PC-3 (cell line): ENCODE results near the gene IFITM10. TPM values are rescaled to one million over a fixed set of nuclear protein-coding genes. Genes with fewer than 3 reads are reported as not detected.

ENCODE experiments used
- ATAC-seq: fragments of 200-7000 bp; cut with Tn5 transposase; 2 replicates; pipeline ENCODE4 v1.9.1; 2020; ENCODE audit warnings: mild to moderate bottlenecking, moderate library complexity
- BruUV-seq: library from RNA; stranded (reverse); fragments of 400-500 nt; replicated peaks from 2 replicates; lab custom pipeline; 2021; lab: Mats Ljungman, UMichigan
- CTCF ChIA-PET: fragments of 300-600 bp; sonication (Branson Sonifier 250); formaldehyde crosslinking; loops from one replicate; lab custom pipeline; 2022; ENCODE audit warnings: antibody characterized with exemption; lab: Charles Lee
- POLR2A ChIA-PET: fragments of 300-600 bp; sonication (Branson Sonifier 250); formaldehyde crosslinking; loops from one replicate; lab custom pipeline; 2022; ENCODE audit warnings: antibody characterized with exemption; ENCODE audit not compliant: unreplicated experiment; lab: Charles Lee
- DNase-seq: peaks from one replicate; pipeline ENCODE4 v3.0.0-alpha.2; 2015
- H2AFZ ChIP-seq: fragments of 300-600 bp; sonication (generic); 2 replicates; pipeline ENCODE4 v1.6.0; 2016; ENCODE audit warnings: antibody characterized with exemption, low read length
- H3F3A ChIP-seq: fragments of 300-600 bp; sonication (generic); one replicate; pipeline ENCODE4 v1.6.0; 2017; ENCODE audit warnings: antibody characterized with exemption, low read length, control low read depth, mild to moderate bottlenecking; ENCODE audit not compliant: unreplicated experiment
- H3K27ac ChIP-seq: fragments of 300-600 bp; sonication (generic); 2 replicates; pipeline ENCODE4 v1.5.1; 2016; ENCODE audit warnings: mild to moderate bottlenecking, low read length
- H3K27me3 ChIP-seq: fragments of 300-600 bp; sonication (generic); 2 replicates; pipeline ENCODE4 v1.6.1; 2016; ENCODE audit warnings: low read length, mixed read lengths
- H3K36me3 ChIP-seq: fragments of 300-600 bp; sonication (generic); 2 replicates; pipeline ENCODE4 v1.6.1; 2016; ENCODE audit warnings: low read depth, mixed run types, low read length, mixed read lengths
- H3K4me1 ChIP-seq: fragments of 300-600 bp; sonication (generic); 2 replicates; pipeline ENCODE4 v1.5.1; 2016; ENCODE audit warnings: low read length; ENCODE audit not compliant: insufficient read depth
- H3K4me2 ChIP-seq: fragments of 300-600 bp; sonication (generic); 2 replicates; pipeline ENCODE4 v1.6.0; 2016; ENCODE audit warnings: low read length
- H3K4me3 ChIP-seq: fragments of 300-600 bp; sonication (generic); 2 replicates; pipeline ENCODE4 v1.5.1; 2016; ENCODE audit warnings: mild to moderate bottlenecking, low read length, mixed read lengths
- H3K79me2 ChIP-seq: fragments of 300-600 bp; sonication (generic); 2 replicates; pipeline ENCODE4 v1.6.1; 2017; ENCODE audit warnings: low read length, mixed read lengths
- H3K9ac ChIP-seq: fragments of 300-600 bp; sonication (generic); 2 replicates; pipeline ENCODE4 v1.6.0; 2016; ENCODE audit warnings: mild to moderate bottlenecking, low read length
- H3K9me2 ChIP-seq: fragments of 300-600 bp; sonication (generic); replicated peaks from 2 replicates; pipeline ENCODE4 v1.6.1; 2016; ENCODE audit warnings: mixed run types, low read length, mixed read lengths
- H3K9me3 ChIP-seq: fragments of 300-600 bp; sonication (generic); 2 replicates; pipeline ENCODE4 v1.6.1; 2016; ENCODE audit warnings: low read length, mixed read lengths
- H4K20me1 ChIP-seq: fragments of 300-600 bp; sonication (generic); 2 replicates; pipeline ENCODE4 v1.6.1; 2016; ENCODE audit warnings: low read length, mixed read lengths
- EZH2 ChIP-seq: fragments of 300-600 bp; sonication (generic); IDR thresholded peaks from one replicate; pipeline ENCODE4 v1.6.1; 2017; ENCODE audit warnings: antibody characterized with exemption, mild to moderate bottlenecking, low read length; ENCODE audit not compliant: unreplicated experiment
- EZH2phosphoT487 ChIP-seq: fragments of 300-600 bp; sonication (generic); IDR thresholded peaks from 2 replicates; pipeline ENCODE4 v1.6.1; 2018; ENCODE audit warnings: mild to moderate bottlenecking, antibody characterized with exemption, low read length, borderline replicate concordance
- intact Hi-C: fragments of 100-400 bp; cut with micrococcal nuclease; formaldehyde crosslinking; loops from 2 replicates; pipeline ENCODE4 v1.9.0; 2023
- total RNA-seq: library from RNA; depleted of rRNA; stranded (reverse); fragments of >200 nt; gene quantifications from 2 replicates; pipeline ENCODE4 v1.2.3, GENCODE V29; 2014
- TF ChIP-seq, protein P1 (sequence below): fragments of 300-600 bp; sonication (generic); conservative IDR thresholded peaks from 2 replicates; pipeline ENCODE4 v1.5.1; 2017; ENCODE audit warnings: antibody characterized with exemption, low read depth, mild to moderate bottlenecking, low read length

Gene IFITM10
- total RNA-seq, 1 experiment from 2014 or later = 1.4 TPM

DNA sequence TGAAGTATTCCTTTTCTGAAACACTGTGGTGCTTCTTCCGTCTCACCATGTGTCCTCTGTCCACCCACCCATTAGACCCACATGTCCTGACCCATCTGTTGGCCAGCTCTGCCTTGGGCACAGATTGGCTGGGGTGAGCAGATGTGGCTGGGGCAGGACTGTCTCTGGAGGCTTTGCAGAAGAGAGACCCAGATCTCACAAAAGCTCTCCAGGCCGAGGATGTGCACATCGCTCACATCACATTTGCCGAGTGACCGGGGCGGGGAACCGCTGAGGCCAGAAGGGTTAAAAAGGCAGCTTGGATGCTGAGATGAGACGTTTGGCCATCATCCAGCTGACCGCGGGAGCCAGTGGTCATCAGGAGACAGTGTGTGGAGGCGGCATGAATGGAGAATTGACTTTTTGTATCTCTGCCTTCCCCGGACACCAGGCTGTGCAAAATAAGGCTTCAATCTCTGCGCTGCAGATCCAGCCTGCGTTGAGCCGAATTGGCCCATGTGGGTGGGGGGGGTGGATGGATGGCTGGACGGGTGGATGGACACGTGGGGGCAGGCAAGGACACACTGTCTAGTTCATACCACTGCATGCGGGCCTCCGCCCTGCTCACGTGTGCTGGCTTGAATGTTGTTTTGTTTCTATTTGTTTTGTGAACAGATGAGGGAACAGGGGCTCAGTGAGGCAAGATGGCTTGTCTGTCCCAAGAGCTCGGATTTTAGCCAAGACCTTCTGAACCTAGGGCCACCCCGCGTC is 6.1 kb downstream of the IFITM10 start:
- intact Hi-C loops = no loop called here
- no peaks in the 10 kb centered on the region for H4K20me1 ChIP-seq
- no peak overlapping the region for H3K4me3 ChIP-seq
- no peaks in the 10 kb centered on the region for H3F3A ChIP-seq
- H3K27ac ChIP-seq = no peak overlapping the region
- H2AFZ ChIP-seq = no peak overlapping the region
- no peaks in the 10 kb centered on the region for H3K4me1 ChIP-seq
- no peak for DNase-seq
- H3K9me2 ChIP-seq = no peaks in the 10 kb centered on the region
- POLR2A ChIA-PET = no interaction called here
- BruUV-seq = no TSS peak
- H3K36me3 ChIP-seq = no peaks in the 10 kb centered on the region
- no peak overlapping the region for H3K9ac ChIP-seq
- H3K4me2 ChIP-seq = no peak overlapping the region
- TF ChIP-seq EZH2 (no peak), EZH2phosphoT487 (no peak)
- TF ChIP-seq, protein P1, sequence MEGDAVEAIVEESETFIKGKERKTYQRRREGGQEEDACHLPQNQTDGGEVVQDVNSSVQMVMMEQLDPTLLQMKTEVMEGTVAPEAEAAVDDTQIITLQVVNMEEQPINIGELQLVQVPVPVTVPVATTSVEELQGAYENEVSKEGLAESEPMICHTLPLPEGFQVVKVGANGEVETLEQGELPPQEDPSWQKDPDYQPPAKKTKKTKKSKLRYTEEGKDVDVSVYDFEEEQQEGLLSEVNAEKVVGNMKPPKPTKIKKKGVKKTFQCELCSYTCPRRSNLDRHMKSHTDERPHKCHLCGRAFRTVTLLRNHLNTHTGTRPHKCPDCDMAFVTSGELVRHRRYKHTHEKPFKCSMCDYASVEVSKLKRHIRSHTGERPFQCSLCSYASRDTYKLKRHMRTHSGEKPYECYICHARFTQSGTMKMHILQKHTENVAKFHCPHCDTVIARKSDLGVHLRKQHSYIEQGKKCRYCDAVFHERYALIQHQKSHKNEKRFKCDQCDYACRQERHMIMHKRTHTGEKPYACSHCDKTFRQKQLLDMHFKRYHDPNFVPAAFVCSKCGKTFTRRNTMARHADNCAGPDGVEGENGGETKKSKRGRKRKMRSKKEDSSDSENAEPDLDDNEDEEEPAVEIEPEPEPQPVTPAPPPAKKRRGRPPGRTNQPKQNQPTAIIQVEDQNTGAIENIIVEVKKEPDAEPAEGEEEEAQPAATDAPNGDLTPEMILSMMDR = no peak
- no peaks in the 10 kb centered on the region for H3K9me3 ChIP-seq
- ATAC-seq = no peak
- peaks cover 11% of the 10 kb centered on the region; the same call in 1 of the 2 replicates for H3K27me3 ChIP-seq
- no peaks in the 10 kb centered on the region for H3K79me2 ChIP-seq
- CTCF ChIA-PET = no interaction called here

DNA sequence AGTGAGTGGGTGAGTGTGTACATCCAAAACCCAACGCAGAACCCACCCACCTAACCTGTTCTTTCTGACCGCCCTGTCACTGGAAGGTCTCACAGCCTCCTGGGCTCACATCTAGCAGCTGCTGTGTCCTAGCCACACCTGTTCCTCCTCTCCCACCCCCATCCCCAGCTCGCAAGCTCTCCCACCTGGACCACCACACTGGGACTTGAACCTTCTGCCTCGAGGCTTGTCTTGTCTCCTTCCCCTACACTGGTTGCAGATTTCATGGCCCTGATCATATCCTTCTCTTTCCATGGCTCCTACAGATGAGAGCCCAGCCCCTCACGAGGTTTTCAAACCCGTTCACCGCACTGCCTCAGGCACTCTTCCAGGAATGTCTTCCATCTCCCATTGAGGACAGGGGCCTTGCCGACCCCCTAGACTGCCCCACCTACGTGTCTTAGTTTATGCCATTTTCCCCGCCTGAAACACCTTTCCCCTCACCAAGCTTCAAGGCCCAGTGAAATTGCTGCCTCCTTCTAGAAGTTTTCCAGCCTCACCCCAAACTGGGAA is 6.7 kb downstream of the IFITM10 start:
- ChIA-PET CTCF (no interaction called here), POLR2A (no interaction called here)
- intact Hi-C loops = no loop called here
- H3K9ac ChIP-seq = no peak overlapping the region
- no peaks in the 10 kb centered on the region for H3K79me2 ChIP-seq
- H3K4me1 ChIP-seq = no peaks in the 10 kb centered on the region
- DNase-seq (no peak), ATAC-seq (no peak)
- no peak overlapping the region for H3K27ac ChIP-seq
- no TSS peak for BruUV-seq
- H3K9me2 ChIP-seq = no peaks in the 10 kb centered on the region
- no peaks in the 10 kb centered on the region for H3F3A ChIP-seq
- no peak for TF ChIP-seq EZH2phosphoT487
- no peak overlapping the region for H3K4me2 ChIP-seq
- no peaks in the 10 kb centered on the region for H4K20me1 ChIP-seq
- no peak overlapping the region for H2AFZ ChIP-seq
- H3K9me3 ChIP-seq = no peaks in the 10 kb centered on the region
- H3K4me3 ChIP-seq = no peak overlapping the region
- no peaks in the 10 kb centered on the region for H3K36me3 ChIP-seq
- H3K27me3 ChIP-seq = peaks cover 8% of the 10 kb centered on the region; the same call in 1 of the 2 replicates

DNA sequence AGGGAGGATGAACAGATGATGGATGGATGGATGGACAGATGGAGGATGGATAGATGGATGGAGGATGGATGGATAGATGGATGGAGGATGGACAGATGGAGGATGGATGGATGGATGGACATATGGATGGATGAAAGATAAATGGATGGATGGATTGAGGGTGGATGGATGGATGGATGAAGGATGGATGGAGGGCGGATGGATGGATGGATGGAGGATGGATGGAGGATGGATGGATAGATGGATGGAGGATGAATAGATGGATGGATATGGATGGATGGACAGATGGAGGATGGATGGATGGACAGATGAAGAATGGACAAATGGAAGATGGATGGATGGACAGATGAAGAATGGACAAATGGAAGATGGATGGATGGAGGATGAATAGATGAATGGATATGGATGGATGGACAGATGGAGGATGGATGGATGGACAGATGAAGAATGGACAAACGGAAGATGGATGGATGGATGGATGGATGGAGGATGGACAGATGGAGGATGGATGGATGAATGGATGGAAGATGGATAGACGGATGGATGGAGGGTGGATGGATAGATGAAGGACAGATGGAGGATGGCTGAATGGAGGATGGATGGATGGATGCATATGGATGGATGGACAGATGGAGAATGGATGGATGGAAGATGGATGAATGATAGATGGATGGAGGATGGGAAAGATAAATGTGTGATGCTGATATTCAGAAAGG is 7.4 kb downstream of the IFITM10 start:
- Histone ChIP-seq H3K27me3 (0 out of 2 replicates have a peak, but pooled peaks cover 4% of the 10 kb centered on the region), H3K4me1 (no peaks in the 10 kb centered on the region), H3F3A (no peaks in the 10 kb centered on the region), H3K9me2 (no peaks in the 10 kb centered on the region), H3K9me3 (no peaks in the 10 kb centered on the region), H3K4me2 (no peak overlapping the region), H4K20me1 (no peaks in the 10 kb centered on the region), H3K4me3 (no peak overlapping the region), H3K79me2 (no peaks in the 10 kb centered on the region), H2AFZ (no peak overlapping the region), H3K36me3 (no peaks in the 10 kb centered on the region), H3K9ac (no peak overlapping the region), H3K27ac (no peak overlapping the region)
- ChIA-PET CTCF (no interaction called here), POLR2A (no interaction called here)
- ATAC-seq = no peak
- BruUV-seq = no TSS peak
- TF ChIP-seq EZH2 = no peak
- TF ChIP-seq, protein P1 = no peak
- no peak for TF ChIP-seq EZH2phosphoT487
- no peak for DNase-seq
- intact Hi-C loops = no loop called here
